Natural killer cell (primary cell): ENCODE measurements around the gene NANS. TPM values are rescaled to one million over a fixed set of nuclear protein-coding genes. Genes with fewer than 3 reads are reported as not detected.
"Not testable (repeated sequence)": the region's sequence is repeated elsewhere in the genome, so short reads cannot be mapped to it uniquely, and the experiment has no call there.

Experiments used
- ATAC-seq, 3 donors: fragments of 150-1000 bp in 2 of 3; fragments of 200-7000 bp in 1 of 3; cut with Tn5 transposase; 1 replicate in 1 of 3; 2 replicates in 2 of 3; pipeline ENCODE4 v1.10.0; 2021; ENCODE audit warnings: mild to moderate bottlenecking in 2 of 3, moderate library complexity in 2 of 3
- DNase-seq, 2 donors: peaks; one replicate each; pipeline versions ENCODE4 v3.0.0 to v3.0.0-alpha.2; 2013 to 2021; ENCODE audit warnings: mixed read lengths in 1 of 2
- H3K27ac ChIP-seq: one replicate; pipeline ENCODE4 v1.5.1; 2013; ENCODE audit warnings: mild to moderate bottlenecking, low read length
- H3K27me3 ChIP-seq: one replicate; pipeline ENCODE4 v1.6.1; 2013; ENCODE audit warnings: low read length; ENCODE audit not compliant: control insufficient read depth, insufficient read depth
- H3K36me3 ChIP-seq: one replicate; pipeline ENCODE4 v1.6.1; 2013; ENCODE audit warnings: low read length; ENCODE audit not compliant: control insufficient read depth, insufficient read depth
- H3K4me1 ChIP-seq: one replicate; pipeline ENCODE4 v1.6.1; 2013; ENCODE audit warnings: low read length; ENCODE audit not compliant: control insufficient read depth, insufficient read depth
- H3K4me3 ChIP-seq: one replicate; pipeline ENCODE4 v1.5.1; 2013; ENCODE audit warnings: low read length
- H3K9me3 ChIP-seq: one replicate; pipeline ENCODE4 v1.6.1; 2013; ENCODE audit warnings: low read length; ENCODE audit not compliant: control insufficient read depth, insufficient read depth
- H3K27ac Mint-ChIP-seq, 2 donors: one replicate each; pipeline ENCODE4 v1.8.0; 2022; ENCODE audit warnings: mild to moderate bottlenecking in 2 of 2, mixed read lengths in 2 of 2, moderate library complexity in 1 of 2
- H3K27me3 Mint-ChIP-seq, 2 donors: one replicate each; pipeline ENCODE4 v1.8.0; 2022; ENCODE audit warnings: low read depth in 2 of 2, mixed read lengths in 2 of 2
- H3K36me3 Mint-ChIP-seq: one replicate; pipeline ENCODE4 v1.8.0; 2022; ENCODE audit warnings: mixed read lengths
- H3K4me1 Mint-ChIP-seq, 2 donors: one replicate each; pipeline ENCODE4 v1.8.0; 2022; ENCODE audit warnings: mixed read lengths in 2 of 2
- H3K4me3 Mint-ChIP-seq: one replicate; pipeline ENCODE4 v1.8.0; 2022; ENCODE audit warnings: mild to moderate bottlenecking, moderate library complexity, mixed read lengths
- H3K9me3 Mint-ChIP-seq, 2 donors: one replicate each; pipeline ENCODE4 v1.8.0; 2022; ENCODE audit warnings: mixed read lengths in 2 of 2
- CTCF ChIP-seq: fragments of 200-600 bp; IDR thresholded peaks from one replicate; pipeline ENCODE4 v1.8.0; 2022; ENCODE audit warnings: antibody characterized with exemption
- WGBS: methylation state at CpG from one replicate; pipeline ENCODE4 v1.1.7; 2013; ENCODE audit warnings: missing lambda C conversion rate; ENCODE audit not compliant: insufficient coverage; 5-methylcytosine and 5-hydroxymethylcytosine counted together
- intact Hi-C: fragments of 100-400 bp; cut with micrococcal nuclease; formaldehyde crosslinking; loops from one replicate; pipeline ENCODE4 v1.14.2; 2022
- total RNA-seq, 4 donors: library from RNA; stranded (reverse); fragments of 120-200 nt in 1 of 4; gene quantifications; one replicate each; pipeline versions ENCODE4 v1.2.3 to v1.2.4, GENCODE V29; 2013 to 2022

NANS gene
- total RNA-seq, 3 donors from 2014 or later (not counting 1 experiment from before 2014, with no cell fraction given), result 30.7 to 36.8 (median 34.1) TPM

DNA sequence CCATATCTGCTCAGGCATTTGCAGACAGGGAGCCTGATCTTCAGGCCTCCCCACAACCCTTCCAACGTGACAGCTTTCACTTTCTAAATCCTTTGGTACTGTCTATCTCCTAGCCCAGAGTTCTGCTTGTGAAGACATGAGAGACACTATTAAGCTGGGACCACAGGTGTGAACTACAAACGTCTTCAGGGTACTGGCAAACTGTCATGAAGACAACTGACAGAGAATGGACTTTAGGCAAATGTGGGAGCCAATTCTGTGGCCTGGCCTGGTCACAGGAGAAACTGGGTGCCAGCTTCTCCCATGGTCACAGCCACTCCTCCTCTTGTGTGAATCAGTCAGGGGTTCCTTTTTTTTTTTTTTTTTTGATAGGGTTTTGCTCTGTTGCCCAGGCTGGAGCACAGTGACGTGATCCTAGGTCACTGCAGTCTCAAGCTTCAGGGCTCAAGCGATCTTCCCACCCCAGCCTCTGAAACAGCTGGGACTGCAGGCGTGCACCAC is 52.0 kb downstream of the NANS start:
- H3K4me3 ChIP-seq, result no peak overlapping the region
- ATAC-seq, result peak; percentile 86 to 93 (median 93)
- peak overlapping the region; percentile 89 to 92 for H3K27ac Mint-ChIP-seq
- DNase-seq, result peak; percentile 27 to 83
- intact Hi-C loops, result loop anchor here (5.0 to 10.0 kb wide), 2 partner anchors 146 to 186 kb away; partner anchors contain the start of genes TBC1D2 and TRMO
- H3K9me3 ChIP-seq, result no peaks in the 10 kb centered on the region
- no peaks in the 10 kb centered on the region for H3K27me3 ChIP-seq
- peak overlapping the region; percentile 63 for H3K4me3 Mint-ChIP-seq
- peak overlapping the region; percentile 82 for H3K27ac ChIP-seq
- TF ChIP-seq CTCF, result no peak
- H3K36me3 ChIP-seq, result peaks cover 12% of the 10 kb centered on the region
- WGBS, result 28% methylated on average over 4 of the region's 5 CpGs
- peaks cover 54 to 65% of the 10 kb centered on the region in 2 donors for H3K4me1 Mint-ChIP-seq
- H3K36me3 Mint-ChIP-seq, result no peaks in the 10 kb centered on the region
- H3K4me1 ChIP-seq, result peaks cover 54% of the 10 kb centered on the region
- no peaks in the 10 kb centered on the region for H3K9me3 Mint-ChIP-seq
- H3K27me3 Mint-ChIP-seq, result no peaks in the 10 kb centered on the region

DNA sequence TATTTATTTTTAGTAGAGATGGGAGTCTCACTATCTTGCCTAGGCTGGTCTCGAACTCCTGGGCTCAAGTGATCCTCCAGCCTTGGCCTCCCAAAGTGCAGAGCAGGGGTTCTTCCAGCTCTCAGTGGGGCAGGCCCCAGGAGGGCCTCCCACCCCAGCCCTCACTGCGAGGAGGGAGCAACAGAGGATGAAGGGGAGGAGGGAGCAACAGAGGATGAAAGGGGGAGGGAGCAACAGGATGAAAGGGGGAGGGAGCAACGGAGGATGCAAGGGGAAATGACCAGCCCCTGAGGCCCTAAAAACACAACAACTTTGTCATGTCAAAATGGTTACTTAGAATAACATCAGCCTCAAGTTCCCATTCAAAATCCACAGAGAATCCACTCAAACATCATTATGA is 52.5 kb downstream of the NANS start:
- Mint-ChIP-seq H3K9me3 (no peaks in the 10 kb centered on the region), H3K4me1 (peaks cover 50 to 61% of the 10 kb centered on the region in 2 donors), H3K36me3 (no peaks in the 10 kb centered on the region), H3K27me3 (no peaks in the 10 kb centered on the region), H3K4me3 (no peak overlapping the region), H3K27ac (peak overlapping the region; percentile 89 to 92)
- H3K36me3 ChIP-seq, result peaks cover 12% of the 10 kb centered on the region
- H3K4me3 ChIP-seq, result no peak overlapping the region
- H3K4me1 ChIP-seq, result peaks cover 50% of the 10 kb centered on the region
- peak overlapping the region; percentile 82 for H3K27ac ChIP-seq
- no peaks in the 10 kb centered on the region for H3K9me3 ChIP-seq
- H3K27me3 ChIP-seq, result no peaks in the 10 kb centered on the region
- ATAC-seq, result no peak
- DNase-seq, result peak in 1 of 2 donors; percentile 32
- TF ChIP-seq CTCF, result no peak
- 44% methylated on average over 2 of the region's 3 CpGs for WGBS
- intact Hi-C loops, result loop anchor here (5.0 to 10.0 kb wide), 2 partner anchors 146 to 187 kb away; partner anchors contain the start of genes TBC1D2 and TRMO

GRCh38 chr9:98117097-98117496 is 60.6 kb downstream of the NANS start:
- not testable (repeated sequence) for H3K27me3 Mint-ChIP-seq

DNA sequence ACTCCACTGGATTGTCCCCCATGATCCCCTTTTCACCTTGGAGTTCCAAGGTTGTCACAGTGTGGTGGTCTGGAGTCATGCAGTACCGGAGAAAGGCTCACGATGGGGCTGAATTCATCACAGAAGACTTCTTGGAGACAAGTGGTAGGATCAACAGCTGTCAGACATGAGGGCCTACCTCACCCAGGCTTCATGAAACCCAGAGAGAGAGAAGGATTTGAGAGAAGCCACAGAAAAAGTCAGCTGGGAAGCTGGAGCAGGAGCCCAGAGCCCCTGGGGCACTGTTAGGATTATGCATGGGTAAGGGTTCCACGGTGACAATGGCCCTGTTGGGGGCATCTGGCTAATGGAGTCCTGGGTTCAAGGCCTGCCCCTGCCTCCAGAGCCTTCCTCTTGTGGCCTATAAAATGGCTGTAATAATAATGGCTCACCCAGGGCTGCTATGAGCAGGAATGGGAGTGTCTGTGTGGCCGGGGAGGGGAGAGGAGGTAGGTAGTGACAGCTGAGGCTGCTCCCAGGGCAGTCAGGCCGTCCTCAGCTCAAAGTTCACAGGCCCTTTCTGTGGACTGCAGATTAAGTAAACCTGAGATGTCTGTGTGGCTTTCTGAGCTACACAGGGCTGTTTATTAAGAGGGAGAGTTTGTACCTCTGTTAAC is 61.6 kb downstream of the NANS start:
- peak overlapping the region; percentile 48 for H3K4me3 ChIP-seq
- H3K27ac Mint-ChIP-seq, result peak overlapping the region; percentile 92 to 95
- WGBS, result 19% methylated on average over 5 of the region's 5 CpGs
- no peaks in the 10 kb centered on the region for H3K9me3 Mint-ChIP-seq
- H3K36me3 Mint-ChIP-seq, result no peaks in the 10 kb centered on the region
- H3K4me1 Mint-ChIP-seq, result peaks cover 33 to 34% of the 10 kb centered on the region in 2 donors
- H3K27me3 Mint-ChIP-seq, result no peaks in the 10 kb centered on the region
- H3K27ac ChIP-seq, result peak overlapping the region; percentile 81
- H3K9me3 ChIP-seq, result no peaks in the 10 kb centered on the region
- TF ChIP-seq CTCF, result peak; percentile 31
- H3K36me3 ChIP-seq, result peaks cover 5% of the 10 kb centered on the region
- peak overlapping the region; percentile 91 for H3K4me3 Mint-ChIP-seq
- intact Hi-C loops, result loop anchor here (1.0 to 2.0 kb wide), 3 partner anchors 15 to 74 kb away; partner anchors contain the start of gene CORO2A
- no peaks in the 10 kb centered on the region for H3K27me3 ChIP-seq
- peak in 1 of 2 donors; percentile 83 for DNase-seq
- ATAC-seq, result peak; percentile 71 to 75 (median 71)
- H3K4me1 ChIP-seq, result peaks cover 30% of the 10 kb centered on the region

More at GRCh38 chr9:98117097-98117496, 60.6 kb downstream of the NANS start:
- H3K27me3 ChIP-seq, H3K9me3 ChIP-seq, H3K9me3 Mint-ChIP-seq, H3K36me3 Mint-ChIP-seq, intact Hi-C loops, H3K4me3 Mint-ChIP-seq, DNase-seq, ATAC-seq, H3K36me3 ChIP-seq, H3K4me3 ChIP-seq: not testable (repeated sequence)
- peak overlapping the region; percentile 92 to 95 for H3K27ac Mint-ChIP-seq
- peak overlapping the region; percentile 81 for H3K27ac ChIP-seq
- peaks cover 30% of the 10 kb centered on the region for H3K4me1 ChIP-seq
- peaks cover 37% of the 10 kb centered on the region in 2 donors for H3K4me1 Mint-ChIP-seq
- 94% methylated on average over 5 of the region's 6 CpGs for WGBS
